ENCODE results near the gene ARID1A. TPM values are rescaled to one million over a fixed set of nuclear protein-coding genes. Genes with fewer than 3 reads are reported as not detected.

Gene ARID1A
- total and polyA plus RNA-seq, 9 of the 15 experiments (the other 6 are each of a cell fraction or from before 2014, with no cell fraction given): 8.3 to 88.3 (median 22.5) TPM

DNA sequence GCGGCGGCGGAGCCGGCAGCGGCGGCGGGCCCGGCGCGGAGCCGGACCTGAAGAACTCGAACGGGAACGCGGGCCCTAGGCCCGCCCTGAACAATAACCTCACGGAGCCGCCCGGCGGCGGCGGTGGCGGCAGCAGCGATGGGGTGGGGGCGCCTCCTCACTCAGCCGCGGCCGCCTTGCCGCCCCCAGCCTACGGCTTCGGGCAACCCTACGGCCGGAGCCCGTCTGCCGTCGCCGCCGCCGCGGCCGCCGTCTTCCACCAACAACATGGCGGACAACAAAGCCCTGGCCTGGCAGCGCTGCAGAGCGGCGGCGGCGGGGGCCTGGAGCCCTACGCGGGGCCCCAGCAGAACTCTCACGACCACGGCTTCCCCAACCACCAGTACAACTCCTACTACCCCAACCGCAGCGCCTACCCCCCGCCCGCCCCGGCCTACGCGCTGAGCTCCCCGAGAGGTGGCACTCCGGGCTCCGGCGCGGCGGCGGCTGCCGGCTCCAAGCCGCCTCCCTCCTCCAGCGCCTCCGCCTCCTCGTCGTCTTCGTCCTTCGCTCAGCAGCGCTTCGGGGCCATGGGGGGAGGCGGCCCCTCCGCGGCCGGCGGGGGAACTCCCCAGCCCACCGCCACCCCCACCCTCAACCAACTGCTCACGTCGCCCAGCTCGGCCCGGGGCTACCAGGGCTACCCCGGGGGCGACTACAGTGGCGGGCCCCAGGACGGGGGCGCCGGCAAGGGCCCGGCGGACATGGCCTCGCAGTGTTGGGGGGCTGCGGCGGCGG is 1.0 kb downstream of the ARID1A start (continued):
- TF ChIP-seq NR3C1 (CRISPR knock-in tag; IDR thresholded peaks at IDR 0.05): no peak
- TF ChIP-seq, protein P1, sequence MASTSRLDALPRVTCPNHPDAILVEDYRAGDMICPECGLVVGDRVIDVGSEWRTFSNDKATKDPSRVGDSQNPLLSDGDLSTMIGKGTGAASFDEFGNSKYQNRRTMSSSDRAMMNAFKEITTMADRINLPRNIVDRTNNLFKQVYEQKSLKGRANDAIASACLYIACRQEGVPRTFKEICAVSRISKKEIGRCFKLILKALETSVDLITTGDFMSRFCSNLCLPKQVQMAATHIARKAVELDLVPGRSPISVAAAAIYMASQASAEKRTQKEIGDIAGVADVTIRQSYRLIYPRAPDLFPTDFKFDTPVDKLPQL (IDR thresholded peaks at IDR 0.05; ENCODE audit: extremely low read depth, insufficient read length): no peak
- no peak for TF ChIP-seq TSC22D4 (tag; IDR thresholded peaks at IDR 0.05)
- no peak for TF ChIP-seq TCF7 (IDR thresholded peaks at IDR 0.05; ENCODE audit: borderline replicate concordance)
- peak; percentile 23; the same call in 1 of the 2 replicates for TF ChIP-seq SIN3B (IDR thresholded peaks at IDR 0.05; ENCODE audit: low read depth)
- no peak for TF ChIP-seq CBFB (CRISPR knock-in tag; IDR thresholded peaks at IDR 0.05)
- TF ChIP-seq TBP (optimal IDR thresholded peaks at IDR 0.05; ENCODE audit: low read depth, low read length): no peak
- TF ChIP-seq HNRNPK (IDR thresholded peaks at IDR 0.05; ENCODE audit: low read depth, low read length, poor library complexity, severe bottlenecking): no peak
- no peak; the same call in 1 of the 2 replicates for TF ChIP-seq ARID4B (CRISPR knock-in tag; IDR thresholded peaks at IDR 0.05)
- no peak for TF ChIP-seq TAF9B (IDR thresholded peaks at IDR 0.05; ENCODE audit: partially characterized antibody)
- no peak for TF ChIP-seq SMARCA5 (IDR thresholded peaks at IDR 0.05)
- TF ChIP-seq XRCC3 (IDR thresholded peaks at IDR 0.05): no peak
- TF ChIP-seq NR1H2 (CRISPR knock-in tag; IDR thresholded peaks at IDR 0.05): no peak
- TF ChIP-seq NR0B1 (IDR thresholded peaks at IDR 0.05; ENCODE audit: partially characterized antibody): no peak
- TF ChIP-seq, protein P2, sequence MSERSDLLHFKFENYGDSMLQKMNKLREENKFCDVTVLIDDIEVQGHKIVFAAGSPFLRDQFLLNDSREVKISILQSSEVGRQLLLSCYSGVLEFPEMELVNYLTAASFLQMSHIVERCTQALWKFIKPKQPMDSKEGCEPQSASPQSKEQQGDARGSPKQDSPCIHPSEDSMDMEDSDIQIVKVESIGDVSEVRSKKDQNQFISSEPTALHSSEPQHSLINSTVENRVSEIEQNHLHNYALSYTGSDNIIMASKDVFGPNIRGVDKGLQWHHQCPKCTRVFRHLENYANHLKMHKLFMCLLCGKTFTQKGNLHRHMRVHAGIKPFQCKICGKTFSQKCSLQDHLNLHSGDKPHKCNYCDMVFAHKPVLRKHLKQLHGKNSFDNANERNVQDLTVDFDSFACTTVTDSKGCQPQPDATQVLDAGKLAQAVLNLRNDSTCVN (CRISPR knock-in tag; IDR thresholded peaks at IDR 0.05): no peak
- no peak for TF ChIP-seq PHTF2 (CRISPR knock-in tag; IDR thresholded peaks at IDR 0.05)
- TF ChIP-seq, protein P3, sequence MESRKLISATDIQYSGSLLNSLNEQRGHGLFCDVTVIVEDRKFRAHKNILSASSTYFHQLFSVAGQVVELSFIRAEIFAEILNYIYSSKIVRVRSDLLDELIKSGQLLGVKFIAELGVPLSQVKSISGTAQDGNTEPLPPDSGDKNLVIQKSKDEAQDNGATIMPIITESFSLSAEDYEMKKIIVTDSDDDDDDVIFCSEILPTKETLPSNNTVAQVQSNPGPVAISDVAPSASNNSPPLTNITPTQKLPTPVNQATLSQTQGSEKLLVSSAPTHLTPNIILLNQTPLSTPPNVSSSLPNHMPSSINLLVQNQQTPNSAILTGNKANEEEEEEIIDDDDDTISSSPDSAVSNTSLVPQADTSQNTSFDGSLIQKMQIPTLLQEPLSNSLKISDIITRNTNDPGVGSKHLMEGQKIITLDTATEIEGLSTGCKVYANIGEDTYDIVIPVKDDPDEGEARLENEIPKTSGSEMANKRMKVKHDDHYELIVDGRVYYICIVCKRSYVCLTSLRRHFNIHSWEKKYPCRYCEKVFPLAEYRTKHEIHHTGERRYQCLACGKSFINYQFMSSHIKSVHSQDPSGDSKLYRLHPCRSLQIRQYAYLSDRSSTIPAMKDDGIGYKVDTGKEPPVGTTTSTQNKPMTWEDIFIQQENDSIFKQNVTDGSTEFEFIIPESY (CRISPR knock-in tag; IDR thresholded peaks at IDR 0.05): no peak

All from K562 (cell line).